Neuronal stem cell (in vitro differentiated cells): ENCODE results near the gene KRTAP10-6.
"Not testable (repeated sequence)": the region's sequence is repeated elsewhere in the genome, so short reads cannot be mapped to it uniquely, and the experiment has no call there.

Experiments used
- DNase-seq: peaks from one replicate; pipeline ENCODE4 v3.0.0-alpha.2; 2013; ENCODE audit warnings: low spot score
- H2AFZ ChIP-seq: one replicate; pipeline ENCODE4 v1.6.1; 2013; ENCODE audit warnings: mild to moderate bottlenecking, low read length, inconsistent platforms
- H2AK5ac ChIP-seq: 2 replicates; pipeline ENCODE4 v1.6.1; 2013; ENCODE audit warnings: low read depth, mild to moderate bottlenecking, inconsistent platforms, low read length, moderate library complexity, mixed read lengths
- H2BK120ac ChIP-seq: 2 replicates; pipeline ENCODE4 v1.6.1; 2013; ENCODE audit warnings: low read depth, mild to moderate bottlenecking, inconsistent platforms, low read length, moderate library complexity, mixed read lengths
- H2BK12ac ChIP-seq: one replicate; pipeline ENCODE4 v1.6.1; 2013; ENCODE audit warnings: low read length, inconsistent platforms
- H2BK15ac ChIP-seq: 2 replicates; pipeline ENCODE4 v1.6.1; 2013; ENCODE audit warnings: mild to moderate bottlenecking, low read length, inconsistent platforms, mixed read lengths
- H2BK5ac ChIP-seq: one replicate; pipeline ENCODE4 v1.6.1; 2013; ENCODE audit warnings: inconsistent platforms, mild to moderate bottlenecking, low read length, moderate library complexity
- H3K14ac ChIP-seq: one replicate; pipeline ENCODE4 v1.6.1; 2013; ENCODE audit warnings: low read length, inconsistent platforms
- H3K18ac ChIP-seq: 2 replicates; pipeline ENCODE4 v1.6.1; 2013; ENCODE audit warnings: low read length, inconsistent platforms
- H3K23ac ChIP-seq: 2 replicates; pipeline ENCODE4 v1.6.1; 2013; ENCODE audit warnings: low read depth, mild to moderate bottlenecking, mixed read lengths, low read length, inconsistent platforms; ENCODE audit not compliant: poor library complexity
- H3K27ac ChIP-seq: replicated peaks from 3 replicates; pipeline ENCODE4 v1.5.1; 2013; ENCODE audit warnings: low read length, inconsistent platforms
- H3K27me3 ChIP-seq, 3 experiments: 2 replicates each; pipeline ENCODE4 v1.6.1; 2013; ENCODE audit warnings: low read length in 3 of 3, mild to moderate bottlenecking in 2 of 3, inconsistent platforms in 1 of 3, low read depth in 1 of 3, mixed read lengths in 1 of 3, moderate library complexity in 1 of 3; ENCODE audit not compliant: control insufficient read depth in 3 of 3, insufficient read depth in 3 of 3
- H3K36me3 ChIP-seq, 2 donors: replicated peaks in 1 of 2; 2 replicates each; pipeline ENCODE4 v1.6.1; 2013; ENCODE audit warnings: low read length in 2 of 2; ENCODE audit not compliant: control insufficient read depth in 2 of 2, insufficient read depth in 2 of 2
- H3K4ac ChIP-seq: 2 replicates; pipeline ENCODE4 v1.6.1; 2013; ENCODE audit warnings: inconsistent platforms, mild to moderate bottlenecking, low read length, moderate library complexity
- H3K4me1 ChIP-seq, 2 donors: 1 replicate in 1 of 2; 2 replicates in 1 of 2; pipeline ENCODE4 v1.6.1; 2013; ENCODE audit warnings: low read length in 2 of 2, low read depth in 1 of 2; ENCODE audit not compliant: control insufficient read depth in 2 of 2, insufficient read depth in 1 of 2
- H3K4me2 ChIP-seq: one replicate; pipeline ENCODE4 v1.6.1; 2013; ENCODE audit warnings: mild to moderate bottlenecking, low read length, inconsistent platforms; ENCODE audit not compliant: insufficient read depth, poor library complexity, severe bottlenecking
- H3K4me3 ChIP-seq, 2 donors: 2 replicates each; pipeline ENCODE4 v1.5.1; 2013; ENCODE audit warnings: low read length in 2 of 2, mild to moderate bottlenecking in 2 of 2, inconsistent platforms in 1 of 2, moderate library complexity in 1 of 2
- H3K79me1 ChIP-seq: one replicate; pipeline ENCODE4 v1.6.1; 2013; ENCODE audit warnings: low read depth, mild to moderate bottlenecking, inconsistent platforms, low read length, moderate library complexity
- H3K9ac ChIP-seq: one replicate; pipeline ENCODE4 v1.6.1; 2013; ENCODE audit warnings: mild to moderate bottlenecking, low read depth, low read length, inconsistent platforms; ENCODE audit not compliant: poor library complexity
- H3K9me3 ChIP-seq, 2 donors: replicated peaks in 1 of 2; 2 replicates each; pipeline versions ENCODE3 to v1.6.1; 2013; ENCODE audit warnings: low read length in 2 of 2, mild to moderate bottlenecking in 2 of 2, inconsistent platforms in 1 of 2, low read depth in 1 of 2, mixed read lengths in 1 of 2, moderate library complexity in 1 of 2; ENCODE audit not compliant: control insufficient read depth in 2 of 2, insufficient read depth in 1 of 2
- H4K8ac ChIP-seq: one replicate; pipeline ENCODE4 v1.6.1; 2013; ENCODE audit warnings: low read depth, mild to moderate bottlenecking, inconsistent platforms, low read length, moderate library complexity
- H4K91ac ChIP-seq: one replicate; pipeline ENCODE4 v1.6.1; 2013; ENCODE audit warnings: low read length, low read depth, mild to moderate bottlenecking, inconsistent platforms; ENCODE audit not compliant: poor library complexity
- WGBS, 2 donors: extraction: QIAGEN DNeasy Blood & Tissue Kit; methylation state at CpG; one replicate each; pipeline ENCODE4 v1.1.7; 2013; ENCODE audit warnings: missing lambda C conversion rate in 2 of 2, mixed read lengths in 1 of 2; ENCODE audit not compliant: insufficient read length in 2 of 2, insufficient replicate concordance in 1 of 2; ENCODE audit errors: extremely low coverage in 2 of 2; 5-methylcytosine and 5-hydroxymethylcytosine counted together

The KRTAP10-6 gene

DNA sequence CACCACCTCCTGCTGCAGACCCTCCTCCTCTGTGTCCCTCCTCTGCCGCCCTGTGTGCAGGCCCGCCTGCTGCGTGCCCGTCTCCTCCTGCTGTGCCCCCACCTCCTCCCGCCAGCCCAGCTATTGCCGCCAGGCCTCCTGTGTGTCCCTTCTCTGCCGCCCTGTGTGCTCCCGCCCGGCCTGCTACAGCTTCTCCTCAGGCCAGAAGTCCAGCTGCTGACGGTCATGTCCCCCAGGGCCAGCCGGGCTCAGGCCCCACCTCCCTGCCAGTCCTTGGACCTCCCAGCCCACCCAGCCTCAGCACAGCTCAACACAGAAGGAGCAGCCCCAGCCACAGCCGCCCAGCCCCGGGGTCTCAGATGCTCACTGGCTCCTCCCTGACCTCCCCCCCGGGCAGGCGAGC lies 35.5 kb upstream of the KRTAP10-6 start:
- H3K14ac ChIP-seq, result peak overlapping the region; percentile 28
- not testable (repeated sequence) for DNase-seq, H2AFZ ChIP-seq, H3K4me2 ChIP-seq, H3K27me3 ChIP-seq, H4K91ac ChIP-seq, H3K23ac ChIP-seq, H3K4me1 ChIP-seq, H3K79me1 ChIP-seq, H3K36me3 ChIP-seq, H3K9ac ChIP-seq, H2BK120ac ChIP-seq, H2AK5ac ChIP-seq, H3K27ac ChIP-seq, H2BK5ac ChIP-seq, H3K4ac ChIP-seq, H3K9me3 ChIP-seq, H2BK15ac ChIP-seq, H3K4me3 ChIP-seq
- peak overlapping the region; percentile 77 for H4K8ac ChIP-seq
- WGBS, 2 donors, result no CpG with 5 or more reads among the region's 15 CpGs
- peak overlapping the region; percentile 67 for H3K18ac ChIP-seq
- peak overlapping the region; percentile 92 for H2BK12ac ChIP-seq

DNA sequence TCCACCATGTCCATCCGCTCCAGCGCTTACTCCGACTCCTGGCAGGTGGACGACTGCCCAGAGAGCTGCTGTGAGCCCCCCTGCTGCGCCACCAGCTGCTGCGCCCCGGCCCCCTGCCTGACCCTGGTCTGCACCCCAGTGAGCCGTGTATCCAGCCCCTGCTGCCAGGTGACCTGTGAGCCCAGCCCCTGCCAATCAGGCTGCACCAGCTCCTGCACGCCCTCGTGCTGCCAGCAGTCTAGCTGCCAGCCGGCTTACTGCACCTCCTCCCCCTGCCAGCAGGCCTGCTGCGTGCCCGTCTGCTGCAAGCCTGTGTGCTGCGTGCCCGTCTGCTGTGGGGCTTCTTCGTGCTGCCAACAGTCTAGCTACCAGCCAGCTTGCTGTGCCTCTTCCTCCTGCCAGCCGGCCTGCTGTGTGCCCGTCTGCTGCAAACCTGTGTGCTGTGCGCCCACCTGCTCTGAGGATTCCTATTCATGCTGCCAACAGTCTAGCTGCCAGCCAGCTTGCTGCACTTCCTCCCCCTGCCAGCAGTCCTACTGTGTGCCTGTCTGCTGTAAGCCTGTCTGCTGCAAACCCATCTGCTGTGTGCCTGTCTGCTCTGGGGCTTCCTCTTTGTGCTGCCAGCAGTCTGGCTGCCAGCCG lies 35.0 kb upstream of the KRTAP10-6 start:
- Histone ChIP-seq H3K4me3 (peak overlapping the region in 1 of 2 donors; percentile 28), H4K8ac (peak overlapping the region; percentile 77), H3K18ac (peak overlapping the region; percentile 67), H3K14ac (peak overlapping the region; percentile 4)
- not testable (repeated sequence) for H3K9me3 ChIP-seq, H4K91ac ChIP-seq, H2AK5ac ChIP-seq, H3K4me1 ChIP-seq, H2BK120ac ChIP-seq, H3K36me3 ChIP-seq, H3K27me3 ChIP-seq, H3K4me2 ChIP-seq, H3K23ac ChIP-seq, H3K79me1 ChIP-seq, H2BK15ac ChIP-seq, H3K9ac ChIP-seq, H2AFZ ChIP-seq, H3K4ac ChIP-seq, H2BK12ac ChIP-seq, DNase-seq, H2BK5ac ChIP-seq, H3K27ac ChIP-seq
- WGBS, 2 donors, result no CpG with 5 or more reads among the region's 20 CpGs

DNA sequence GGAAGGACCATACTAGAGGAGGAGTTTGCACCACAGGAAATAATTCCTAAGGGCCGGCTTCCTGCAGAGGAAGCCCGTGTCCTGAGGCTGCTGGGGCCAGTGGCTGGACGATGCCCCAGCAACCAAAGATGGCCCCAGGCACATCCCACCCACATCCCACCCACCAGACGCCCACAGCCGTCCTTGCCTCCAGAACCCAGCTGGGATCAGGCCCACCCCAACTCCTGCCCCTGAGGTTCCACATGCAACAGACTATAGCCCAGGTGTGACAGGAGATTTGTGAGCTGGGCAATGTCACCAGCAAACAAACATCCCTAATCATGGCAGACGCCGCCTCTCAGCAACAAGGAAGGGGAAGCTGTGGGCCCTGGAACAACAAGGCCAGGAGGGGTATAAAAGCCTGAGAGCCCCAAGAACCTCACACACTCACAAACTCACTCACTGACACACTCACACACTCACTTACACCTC lies 34.4 kb upstream of the KRTAP10-6 start, which contains the start of gene KRTAP10-9:
KRTAP10-9 (plus strand) TSS at position 421 of the 471 bp plus-strand sequence. CDS start 79 bp downstream, outside the sequence.
- Histone ChIP-seq H2AK5ac (no peak within 1 kb of the TSS), H3K4ac (no peak within 1 kb of the TSS), H4K8ac (peak within 1 kb of the TSS; percentile 77), H2BK12ac (peak within 1 kb of the TSS; percentile 92), H3K23ac (no peak within 1 kb of the TSS), H3K9ac (no peak within 1 kb of the TSS), H3K36me3 (no peaks in the 10 kb centered on the region), H3K27ac (no peak within 1 kb of the TSS), H3K4me3 (peak within 1 kb of the TSS in 1 of 2 donors; percentile 28), H2BK15ac (no peak within 1 kb of the TSS), H3K79me1 (no peaks in the 10 kb centered on the region), H2BK120ac (no peak within 1 kb of the TSS), H3K14ac (peak within 1 kb of the TSS; percentile 28), H4K91ac (no peak within 1 kb of the TSS), H2BK5ac (no peak within 1 kb of the TSS), H3K18ac (peak within 1 kb of the TSS; percentile 67), H3K4me1 (no peaks in the 10 kb centered on the region), H2AFZ (no peak within 1 kb of the TSS), H3K27me3 (no peaks in the 10 kb centered on the region), H3K9me3 (peaks cover 4 to 8% of the 10 kb centered on the region in 2 donors), H3K4me2 (no peak within 1 kb of the TSS)
- no peak for DNase-seq
- no CpG with 5 or more reads among the region's 7 CpGs for whole genome bisulfite sequencing, 2 donors

DNA sequence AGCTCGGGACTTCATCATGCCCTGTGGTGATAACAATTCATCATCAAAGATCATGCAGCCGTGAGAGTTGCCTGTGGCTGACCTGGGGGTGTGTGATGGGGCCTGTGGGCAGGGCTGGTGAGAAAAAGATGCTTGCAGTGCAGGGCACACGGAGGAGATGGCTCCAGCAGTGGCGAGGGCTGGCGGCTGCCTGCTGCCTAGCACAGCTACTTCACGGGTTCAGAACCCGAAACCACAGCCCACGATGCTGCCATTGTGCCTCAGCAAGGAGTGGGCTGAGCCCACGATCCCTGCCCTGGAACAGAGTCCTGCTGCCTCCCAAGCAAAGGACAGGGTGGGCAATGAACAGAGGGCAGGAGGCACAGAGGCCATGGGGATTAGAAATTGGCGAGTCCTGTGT lies 34.0 kb upstream of the KRTAP10-6 start:
- no peak for DNase-seq
- no peaks in the 10 kb centered on the region for H3K4me1 ChIP-seq

More for the DNA sequence above, 34.0 kb upstream of the KRTAP10-6 start:
- Histone ChIP-seq H4K8ac (no peak overlapping the region), H2BK15ac (no peak overlapping the region), H3K27ac (no peak overlapping the region), H3K4ac (no peak overlapping the region), H3K4me2 (no peak overlapping the region), H3K27me3 (no peaks in the 10 kb centered on the region), H3K9me3 (peaks cover 4 to 8% of the 10 kb centered on the region in 2 donors), H4K91ac (no peak overlapping the region), H3K23ac (no peak overlapping the region), H3K14ac (no peak overlapping the region), H2AFZ (no peak overlapping the region), H3K79me1 (no peaks in the 10 kb centered on the region), H3K18ac (peak overlapping the region; percentile 50), H3K9ac (no peak overlapping the region), H2BK12ac (no peak overlapping the region), H3K4me3 (no peak overlapping the region), H2BK120ac (no peak overlapping the region), H3K36me3 (no peaks in the 10 kb centered on the region), H2BK5ac (no peak overlapping the region), H2AK5ac (no peak overlapping the region)
- WGBS, 2 donors, result no CpG with 5 or more reads among the region's 10 CpGs
